Measurements from ENCODE around the gene TUBB1.

GRCh38 chr20:59033093-59033492 is 13.9 kb downstream of the TUBB1 start:
- TF ChIP-seq CTCF (IDR thresholded peaks at IDR 0.05; ENCODE audit: insufficient read depth, low read depth, low read length) (no peak), EZH2 (IDR thresholded peaks at IDR 0.05; ENCODE audit: insufficient read depth, low read length) (no peak)

Data from astrocyte (in vitro differentiated cells and primary cell).